HUES6 (cell line): ENCODE results near the gene ADGRB2.

Source experiments
- H3K27ac ChIP-seq: 2 replicates; pipeline ENCODE4 v1.7.0; 2013; ENCODE audit warnings: low read depth, mild to moderate bottlenecking, low read length, inconsistent platforms
- H3K27me3 ChIP-seq: 2 replicates; pipeline ENCODE4 v1.6.1; 2013; ENCODE audit warnings: low read length; ENCODE audit not compliant: control insufficient read depth, insufficient read depth
- H3K36me3 ChIP-seq: 2 replicates; pipeline ENCODE4 v1.6.1; 2013; ENCODE audit warnings: low read length; ENCODE audit not compliant: control insufficient read depth, insufficient read depth
- H3K4me1 ChIP-seq: 2 replicates; pipeline ENCODE4 v1.6.1; 2013; ENCODE audit warnings: low read length; ENCODE audit not compliant: control insufficient read depth, insufficient read depth
- H3K4me3 ChIP-seq: 2 replicates; pipeline ENCODE4 v1.5.1; 2013; ENCODE audit warnings: low read depth, low read length
- H3K9ac ChIP-seq: one replicate; pipeline ENCODE4 v1.6.1; 2013; ENCODE audit warnings: mild to moderate bottlenecking, low read length
- H3K9me3 ChIP-seq: 2 replicates; pipeline ENCODE4 v1.6.1; 2013; ENCODE audit warnings: low read depth, low read length; ENCODE audit not compliant: control insufficient read depth, insufficient read depth

ADGRB2 gene

GRCh38 chr1:31795801-31796621, 31.9 kb upstream of the ADGRB2 start:
- no peak overlapping the region for H3K27ac ChIP-seq
- no peaks in the 10 kb centered on the region for H3K27me3 ChIP-seq
- no peak overlapping the region for H3K4me3 ChIP-seq
- H3K9ac ChIP-seq = no peak overlapping the region
- peaks cover 34% of the 10 kb centered on the region; the same call in 1 of the 2 replicates for H3K4me1 ChIP-seq
- no peaks in the 10 kb centered on the region for H3K36me3 ChIP-seq
- H3K9me3 ChIP-seq = no peaks in the 10 kb centered on the region

GRCh38 chr1:31795096-31795675, 31.0 kb upstream of the ADGRB2 start:
- H3K36me3 ChIP-seq = no peaks in the 10 kb centered on the region
- H3K27me3 ChIP-seq = no peaks in the 10 kb centered on the region
- no peak overlapping the region for H3K27ac ChIP-seq
- H3K4me3 ChIP-seq = no peak overlapping the region
- no peaks in the 10 kb centered on the region for H3K9me3 ChIP-seq
- peaks cover 27% of the 10 kb centered on the region; the same call in 1 of the 2 replicates for H3K4me1 ChIP-seq
- H3K9ac ChIP-seq = no peak overlapping the region

GRCh38 chr1:31793586-31794285, 29.6 kb upstream of the ADGRB2 start:
- Histone ChIP-seq H3K27me3 (no peaks in the 10 kb centered on the region), H3K9ac (no peak overlapping the region), H3K27ac (no peak overlapping the region), H3K4me3 (no peak overlapping the region), H3K9me3 (no peaks in the 10 kb centered on the region), H3K4me1 (peaks cover 17% of the 10 kb centered on the region), H3K36me3 (no peaks in the 10 kb centered on the region)

GRCh38 chr1:31793086-31793485, 28.9 kb upstream of the ADGRB2 start:
- no peaks in the 10 kb centered on the region for H3K27me3 ChIP-seq
- peaks cover 12% of the 10 kb centered on the region for H3K4me1 ChIP-seq
- no peak overlapping the region for H3K4me3 ChIP-seq
- no peak overlapping the region for H3K9ac ChIP-seq
- H3K9me3 ChIP-seq = no peaks in the 10 kb centered on the region
- no peak overlapping the region for H3K27ac ChIP-seq
- H3K36me3 ChIP-seq = no peaks in the 10 kb centered on the region

GRCh38 chr1:31792541-31792940, 28.4 kb upstream of the ADGRB2 start:
- no peak overlapping the region for H3K9ac ChIP-seq
- H3K4me3 ChIP-seq = no peak overlapping the region
- no peaks in the 10 kb centered on the region for H3K9me3 ChIP-seq
- H3K4me1 ChIP-seq = peaks cover 12% of the 10 kb centered on the region
- H3K27me3 ChIP-seq = no peaks in the 10 kb centered on the region
- H3K27ac ChIP-seq = no peak overlapping the region
- no peaks in the 10 kb centered on the region for H3K36me3 ChIP-seq

- H3K4me3 ChIP-seq = no peak overlapping the region
- no peaks in the 10 kb centered on the region for H3K36me3 ChIP-seq
- H3K27ac ChIP-seq = no peak overlapping the region
- no peak overlapping the region for H3K9ac ChIP-seq
- H3K9me3 ChIP-seq = no peaks in the 10 kb centered on the region
- H3K4me1 ChIP-seq = peaks cover 12% of the 10 kb centered on the region
- H3K27me3 ChIP-seq = no peaks in the 10 kb centered on the region
These were observed 28.0 kb upstream of the ADGRB2 start for GRCh38 chr1:31792116-31792515.

GRCh38 chr1:31791131-31791858, 27.2 kb upstream of the ADGRB2 start:
- Histone ChIP-seq H3K4me3 (no peak overlapping the region), H3K27ac (no peak overlapping the region), H3K36me3 (no peaks in the 10 kb centered on the region), H3K27me3 (no peaks in the 10 kb centered on the region), H3K9me3 (no peaks in the 10 kb centered on the region), H3K4me1 (peaks cover 12% of the 10 kb centered on the region), H3K9ac (no peak overlapping the region)

- Histone ChIP-seq H3K27me3 (no peaks in the 10 kb centered on the region), H3K27ac (no peak overlapping the region), H3K9me3 (no peaks in the 10 kb centered on the region), H3K4me1 (peaks cover 12% of the 10 kb centered on the region), H3K9ac (no peak overlapping the region), H3K36me3 (no peaks in the 10 kb centered on the region), H3K4me3 (no peak overlapping the region)
These were observed 26.5 kb upstream of the ADGRB2 start for GRCh38 chr1:31790641-31791091.

- no peak overlapping the region for H3K4me3 ChIP-seq
- H3K27me3 ChIP-seq = no peaks in the 10 kb centered on the region
- no peak overlapping the region for H3K9ac ChIP-seq
- peaks cover 12% of the 10 kb centered on the region for H3K4me1 ChIP-seq
- H3K27ac ChIP-seq = no peak overlapping the region
- H3K36me3 ChIP-seq = no peaks in the 10 kb centered on the region
- H3K9me3 ChIP-seq = no peaks in the 10 kb centered on the region
These were observed 26.0 kb upstream of the ADGRB2 start for GRCh38 chr1:31790140-31790539.

GRCh38 chr1:31789259-31790065, 25.3 kb upstream of the ADGRB2 start:
- Histone ChIP-seq H3K9ac (no peak overlapping the region), H3K4me3 (peak overlapping the region; percentile 87), H3K27ac (no peak overlapping the region), H3K36me3 (no peaks in the 10 kb centered on the region), H3K4me1 (peaks cover 12% of the 10 kb centered on the region), H3K27me3 (no peaks in the 10 kb centered on the region), H3K9me3 (no peaks in the 10 kb centered on the region)
